GM23338 (cell line): ENCODE data around the gene IFT74.

Source experiments
- CREB1 ChIP-seq: fragments of 250-450 bp; sonication (Bioruptor Pico); IDR thresholded peaks from 2 replicates; pipeline ENCODE4 v1.5.0; 2020; ENCODE audit warnings: low read depth, mild to moderate bottlenecking, moderate library complexity
- CTCF ChIP-seq, 2 experiments: fragments of 200-600 bp in 1 of 2; sonication (generic) in 1 of 2; conservative IDR thresholded peaks; 2 replicates each; pipeline versions ENCODE4 v1.5.1 to v1.6.1; 2016 to 2017; ENCODE audit warnings: antibody characterized with exemption in 2 of 2, low read depth in 2 of 2, mild to moderate bottlenecking in 2 of 2, moderate library complexity in 1 of 2
- ETS1 ChIP-seq: IDR thresholded peaks from 2 replicates; pipeline ENCODE4 v1.6.1; 2016; ENCODE audit warnings: antibody characterized with exemption
- EZH2 ChIP-seq: fragments of 200-600 bp; sonication (generic); IDR thresholded peaks from one replicate; pipeline ENCODE4 v1.8.0; 2017; ENCODE audit warnings: antibody characterized with exemption, mild to moderate bottlenecking, low read depth; ENCODE audit not compliant: unreplicated experiment
- EZH2phosphoT487 ChIP-seq: fragments of 200-600 bp; sonication (generic); IDR thresholded peaks from one replicate; pipeline ENCODE4 v1.8.1; 2018; ENCODE audit warnings: antibody characterized with exemption; ENCODE audit not compliant: unreplicated experiment
- NANOG ChIP-seq: IDR thresholded peaks from 2 replicates; pipeline ENCODE4 v1.6.1; 2016; ENCODE audit warnings: antibody characterized with exemption, borderline replicate concordance
- POLR2AphosphoS5 ChIP-seq: IDR thresholded peaks from 2 replicates; pipeline ENCODE4 v1.6.1; 2016; ENCODE audit warnings: antibody characterized with exemption, low read depth
- REST ChIP-seq: IDR thresholded peaks from one replicate; pipeline ENCODE4 v1.6.1; 2018; ENCODE audit warnings: antibody characterized with exemption; ENCODE audit not compliant: unreplicated experiment
- STAT1 ChIP-seq: IDR thresholded peaks from one replicate; pipeline ENCODE4 v1.6.1; 2016; ENCODE audit warnings: antibody characterized with exemption; ENCODE audit not compliant: unreplicated experiment
- ZNF331 ChIP-seq: fragments of 250-450 bp; sonication (Bioruptor Pico); IDR thresholded peaks from 2 replicates; pipeline ENCODE4 v1.5.0; 2020; ENCODE audit warnings: low read depth, mild to moderate bottlenecking, moderate library complexity

GRCh38 chr9:26974927-26975326 lies 18.7 kb downstream of the IFT74 start:
- no peak for TF ChIP-seq NANOG
- 0 out of 4 replicates have a peak, but pooled peaks of 1 of the 2 experiments have one; percentile 24 for TF ChIP-seq CTCF (conservative IDR thresholded peaks at IDR 0.05; ENCODE audit: low read depth in 2 of 2)
- TF ChIP-seq EZH2, result no peak
- TF ChIP-seq REST, result no peak
- no peak for TF ChIP-seq STAT1
- no peak for TF ChIP-seq POLR2AphosphoS5
- TF ChIP-seq EZH2phosphoT487, result no peak
- no peak for TF ChIP-seq ETS1
- TF ChIP-seq CREB1, result no peak
- TF ChIP-seq ZNF331 (CRISPR knock-in tag), result no peak
